HG03175 (cell line): ENCODE measurements around the gene SKIC2.
"Not testable (repeated sequence)": the region's sequence is repeated elsewhere in the genome, so short reads cannot be mapped to it uniquely, and the experiment has no call there.

Source experiments
- ATAC-seq: cut with Tn5 transposase; IDR thresholded peaks from one replicate; pipeline ENCODE4 v1.9.1; 2021; ENCODE audit warnings: mild to moderate bottlenecking, moderate library complexity; ENCODE audit not compliant: unreplicated experiment

SKIC2 gene

GRCh38 chr6:31968791-31969711 lies 10.1 kb downstream of the SKIC2 start:
- no peak for ATAC-seq

- ATAC-seq, result no peak
Measured at GRCh38 chr6:31969712-31970603, 11.0 kb downstream of the SKIC2 start.

- ATAC-seq, result no peak
Measured at GRCh38 chr6:31970604-31971271, 11.8 kb downstream of the SKIC2 start.

GRCh38 chr6:31971279-31971992 lies 12.5 kb downstream of the SKIC2 start:
- ATAC-seq, result no peak

- peak; percentile 88 for ATAC-seq
Measured at GRCh38 chr6:31971993-31972708, 13.2 kb downstream of the SKIC2 start, which contains the start of gene DXO. Gene DXO, minus strand, starts transcription at chr6:31972138. Its CDS starts 463 bp downstream, at chr6:31971675.

GRCh38 chr6:31972709-31973350 lies 13.9 kb downstream of the SKIC2 start:
- ATAC-seq, result no peak

GRCh38 chr6:31976065-31976464 lies 17.1 kb downstream of the SKIC2 start:
- not testable (repeated sequence) for ATAC-seq

GRCh38 chr6:31977816-31978431 lies 18.9 kb downstream of the SKIC2 start:
- ATAC-seq, result no peak

- ATAC-seq, result no peak
Measured at GRCh38 chr6:31978831-31979230, 19.9 kb downstream of the SKIC2 start.

GRCh38 chr6:31979238-31979898 lies 20.4 kb downstream of the SKIC2 start:
- no peak for ATAC-seq

- ATAC-seq, result not testable (repeated sequence)
Measured at GRCh38 chr6:31980195-31980876, 21.4 kb downstream of the SKIC2 start.

GRCh38 chr6:31980998-31981397 lies 22.0 kb downstream of the SKIC2 start:
- ATAC-seq, result not testable (repeated sequence)

- ATAC-seq, result not testable (repeated sequence)
Measured at GRCh38 chr6:31981744-31982143, 22.8 kb downstream of the SKIC2 start, which contains the start of gene C4A. Gene C4A, plus strand, starts transcription at chr6:31982057. Its CDS starts 51 bp downstream, at chr6:31982108.

GRCh38 chr6:31989363-31989762 lies 30.4 kb downstream of the SKIC2 start:
- not testable (repeated sequence) for ATAC-seq

GRCh38 chr6:31994421-31994820 lies 35.4 kb downstream of the SKIC2 start:
- not testable (repeated sequence) for ATAC-seq

- ATAC-seq, result not testable (repeated sequence)
Measured at GRCh38 chr6:31996385-31996784, 37.4 kb downstream of the SKIC2 start.

- ATAC-seq, result not testable (repeated sequence)
Measured at GRCh38 chr6:32002546-32003268, 43.7 kb downstream of the SKIC2 start.
